Nephron progenitor cell (in vitro differentiated cells): ENCODE results near the gene PPP6R1.

Experiments
- DNase-seq: peaks from one replicate; pipeline ENCODE4 v3.0.0; 2021
- H3K27ac Mint-ChIP-seq: 2 replicates; pipeline ENCODE4 v1.8.0; 2021; ENCODE audit warnings: mild to moderate bottlenecking, moderate library complexity, mixed read lengths
- H3K27me3 Mint-ChIP-seq: 2 replicates; pipeline ENCODE4 v1.8.0; 2021; ENCODE audit warnings: mild to moderate bottlenecking, low read depth, mixed read lengths; ENCODE audit not compliant: poor library complexity
- H3K36me3 Mint-ChIP-seq: 2 replicates; pipeline ENCODE4 v1.8.0; 2021; ENCODE audit warnings: low read depth, mixed read lengths
- H3K4me1 Mint-ChIP-seq: 2 replicates; pipeline ENCODE4 v1.8.0; 2021; ENCODE audit warnings: mixed read lengths
- H3K4me3 Mint-ChIP-seq: 2 replicates; pipeline ENCODE4 v1.8.0; 2021; ENCODE audit warnings: mild to moderate bottlenecking, moderate library complexity, mixed read lengths
- H3K9me3 Mint-ChIP-seq: 2 replicates; pipeline ENCODE4 v1.8.0; 2021; ENCODE audit warnings: mild to moderate bottlenecking, moderate library complexity, mixed read lengths
- CTCF ChIP-seq: fragments of 200-600 bp; sonication (generic); IDR thresholded peaks from 2 replicates; pipeline ENCODE4 v1.5.0; 2021; ENCODE audit warnings: antibody characterized with exemption

Gene PPP6R1

GRCh38 chr19:55186080-55186479, 72.7 kb downstream of the PPP6R1 start:
- no peaks in the 10 kb centered on the region for H3K9me3 Mint-ChIP-seq
- H3K36me3 Mint-ChIP-seq = no peaks in the 10 kb centered on the region
- DNase-seq = no peak
- H3K4me1 Mint-ChIP-seq = no peaks in the 10 kb centered on the region
- TF ChIP-seq CTCF = no peak
- H3K4me3 Mint-ChIP-seq = no peak overlapping the region
- no peak overlapping the region for H3K27ac Mint-ChIP-seq
- peaks cover 83% of the 10 kb centered on the region for H3K27me3 Mint-ChIP-seq

GRCh38 chr19:55181740-55182139, 77.1 kb downstream of the PPP6R1 start:
- peaks cover 98% of the 10 kb centered on the region for H3K27me3 Mint-ChIP-seq
- TF ChIP-seq CTCF = no peak
- no peak overlapping the region for H3K27ac Mint-ChIP-seq
- H3K4me1 Mint-ChIP-seq = peaks cover 5% of the 10 kb centered on the region
- no peaks in the 10 kb centered on the region for H3K9me3 Mint-ChIP-seq
- DNase-seq = no peak
- no peaks in the 10 kb centered on the region for H3K36me3 Mint-ChIP-seq
- H3K4me3 Mint-ChIP-seq = no peak overlapping the region
